Activated CD8-positive, alpha-beta memory T cell treated with anti-CD3 and anti-CD28 coated beads, Interleukin-2, amount 50 U/mL, for 1 hour (primary cell): Measurements from ENCODE around the gene NDUFAF3.

ENCODE experiments used
- DNase-seq: peaks from one replicate; pipeline ENCODE4 v3.0.0-alpha.2; 2020; ENCODE audit errors: extremely low read depth

The NDUFAF3 gene

GRCh38 chr3:49054344-49054862 is 32.5 kb downstream of the NDUFAF3 start:
- DNase-seq = no peak

- DNase-seq = no peak
Measured at GRCh38 chr3:49057268-49057667, 35.3 kb downstream of the NDUFAF3 start.

- DNase-seq = no peak
Measured at GRCh38 chr3:49058011-49058410, 36.1 kb downstream of the NDUFAF3 start.
